Endodermal cell (in vitro differentiated cells): ENCODE results near the gene ZC3H7A. TPM values are rescaled to one million over a fixed set of nuclear protein-coding genes. Genes with fewer than 3 reads are reported as not detected.

Experiments used
- DNase-seq: peaks from one replicate; pipeline ENCODE4 v3.0.0-alpha.2; 2017
- H3K27ac ChIP-seq: 2 replicates; pipeline ENCODE4 v1.5.1; 2013; ENCODE audit warnings: mild to moderate bottlenecking, low read depth, low read length, moderate library complexity
- H3K27me3 ChIP-seq: 2 replicates; pipeline ENCODE4 v1.6.1; 2013; ENCODE audit warnings: mild to moderate bottlenecking, low read length, moderate library complexity; ENCODE audit not compliant: insufficient read depth, control insufficient read depth, poor library complexity, severe bottlenecking
- H3K36me3 ChIP-seq: 2 replicates; pipeline ENCODE4 v1.7.0; 2013; ENCODE audit warnings: mild to moderate bottlenecking, low read length, moderate library complexity; ENCODE audit not compliant: control insufficient read depth, insufficient read depth
- H3K4me1 ChIP-seq: one replicate; pipeline ENCODE4 v1.7.0; 2013; ENCODE audit warnings: low read length; ENCODE audit not compliant: control insufficient read depth, insufficient read depth
- H3K4me3 ChIP-seq: 2 replicates; pipeline ENCODE4 v1.5.1; 2013; ENCODE audit warnings: mild to moderate bottlenecking, low read length, moderate library complexity
- H3K9ac ChIP-seq: 2 replicates; pipeline ENCODE4 v1.6.1; 2013; ENCODE audit warnings: mild to moderate bottlenecking, low read length, moderate library complexity; ENCODE audit not compliant: poor library complexity, severe bottlenecking; ENCODE audit errors: extremely low read depth
- H3K9me3 ChIP-seq: 2 replicates; pipeline ENCODE4 v1.6.1; 2013; ENCODE audit warnings: mild to moderate bottlenecking, low read length, moderate library complexity; ENCODE audit not compliant: control insufficient read depth
- H3K27ac Mint-ChIP-seq: 2 replicates; pipeline ENCODE4 v1.8.0; 2020; ENCODE audit warnings: mixed read lengths
- H3K27me3 Mint-ChIP-seq: 2 replicates; pipeline ENCODE4 v1.8.0; 2021; ENCODE audit warnings: mild to moderate bottlenecking, mixed read lengths; ENCODE audit not compliant: insufficient read depth
- H3K36me3 Mint-ChIP-seq: 2 replicates; pipeline ENCODE4 v1.8.0; 2020; ENCODE audit warnings: low read depth, mixed read lengths
- H3K4me1 Mint-ChIP-seq: 2 replicates; pipeline ENCODE4 v1.8.0; 2020; ENCODE audit warnings: mixed read lengths
- H3K4me3 Mint-ChIP-seq: 2 replicates; pipeline ENCODE4 v1.8.0; 2020; ENCODE audit warnings: mild to moderate bottlenecking, moderate library complexity, mixed read lengths
- H3K9me3 Mint-ChIP-seq: 2 replicates; pipeline ENCODE4 v1.8.0; 2020; ENCODE audit warnings: mild to moderate bottlenecking, mixed read lengths
- WGBS, 2 experiments: methylation state at CpG; one replicate each; pipeline versions ENCODE4 v1.1.5 to v1.1.7; 2013; ENCODE audit warnings: missing lambda C conversion rate in 2 of 2, mixed read lengths in 1 of 2; ENCODE audit not compliant: insufficient coverage in 1 of 2, insufficient read length in 1 of 2; 5-methylcytosine and 5-hydroxymethylcytosine counted together
- total RNA-seq, 2 donors: library from RNA; stranded (reverse); fragmentation: NEBNext Ultra II Directional in 1 of 2; extraction: Animal tissue kit (Norgen Biotek cat#: 25700) in 1 of 2; gene quantifications; 2 replicates in 1 of 2; 3 replicates in 1 of 2; pipeline ENCODE4 v1.2.1, GENCODE V29; 2021
- TF ChIP-seq, protein P1 (sequence below): fragments of 200-600 bp; sonication (generic); conservative IDR thresholded peaks from 2 replicates; pipeline ENCODE4 v1.5.0; 2021; ENCODE audit warnings: antibody characterized with exemption, mild to moderate bottlenecking

The ZC3H7A gene
- total RNA-seq, 2 donors from 2014 or later: 37.7 to 38.5 TPM

DNA sequence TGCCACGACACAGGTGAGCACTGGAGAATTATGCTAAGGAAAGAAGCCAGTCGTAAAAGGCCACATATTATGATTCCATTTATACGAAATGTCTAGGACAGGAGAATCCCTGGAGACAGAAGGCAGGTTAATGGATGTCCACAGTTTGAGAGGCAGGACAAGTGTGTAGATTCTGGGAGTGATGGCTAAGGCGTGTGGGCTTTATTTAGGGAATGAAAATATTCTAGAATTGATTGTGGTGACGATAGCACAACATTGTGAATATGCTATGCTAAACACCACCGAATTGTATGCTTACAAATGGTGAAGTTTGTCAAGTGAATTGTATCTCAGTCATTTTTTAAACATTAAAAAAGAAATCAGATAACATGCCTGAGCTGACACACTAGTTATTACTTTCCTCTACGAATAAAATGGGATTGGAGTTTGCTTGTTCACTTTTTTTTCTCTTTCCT, 49.1 kb downstream of the ZC3H7A start:
- H3K4me3 Mint-ChIP-seq: peak overlapping the region; percentile 2
- H3K36me3 ChIP-seq: peaks cover 36% of the 10 kb centered on the region
- no peaks in the 10 kb centered on the region for H3K27me3 ChIP-seq
- no peaks in the 10 kb centered on the region for H3K9me3 Mint-ChIP-seq
- peaks cover 30% of the 10 kb centered on the region for H3K36me3 Mint-ChIP-seq
- peak overlapping the region; percentile 72 for H3K27ac Mint-ChIP-seq
- no peaks in the 10 kb centered on the region for H3K9me3 ChIP-seq
- H3K4me1 ChIP-seq: no peaks in the 10 kb centered on the region
- H3K4me1 Mint-ChIP-seq: peaks cover 9% of the 10 kb centered on the region
- H3K9ac ChIP-seq: no peak overlapping the region
- no peak overlapping the region for H3K27ac ChIP-seq
- no peaks in the 10 kb centered on the region for H3K27me3 Mint-ChIP-seq
- no peak for DNase-seq
- TF ChIP-seq, protein P1, sequence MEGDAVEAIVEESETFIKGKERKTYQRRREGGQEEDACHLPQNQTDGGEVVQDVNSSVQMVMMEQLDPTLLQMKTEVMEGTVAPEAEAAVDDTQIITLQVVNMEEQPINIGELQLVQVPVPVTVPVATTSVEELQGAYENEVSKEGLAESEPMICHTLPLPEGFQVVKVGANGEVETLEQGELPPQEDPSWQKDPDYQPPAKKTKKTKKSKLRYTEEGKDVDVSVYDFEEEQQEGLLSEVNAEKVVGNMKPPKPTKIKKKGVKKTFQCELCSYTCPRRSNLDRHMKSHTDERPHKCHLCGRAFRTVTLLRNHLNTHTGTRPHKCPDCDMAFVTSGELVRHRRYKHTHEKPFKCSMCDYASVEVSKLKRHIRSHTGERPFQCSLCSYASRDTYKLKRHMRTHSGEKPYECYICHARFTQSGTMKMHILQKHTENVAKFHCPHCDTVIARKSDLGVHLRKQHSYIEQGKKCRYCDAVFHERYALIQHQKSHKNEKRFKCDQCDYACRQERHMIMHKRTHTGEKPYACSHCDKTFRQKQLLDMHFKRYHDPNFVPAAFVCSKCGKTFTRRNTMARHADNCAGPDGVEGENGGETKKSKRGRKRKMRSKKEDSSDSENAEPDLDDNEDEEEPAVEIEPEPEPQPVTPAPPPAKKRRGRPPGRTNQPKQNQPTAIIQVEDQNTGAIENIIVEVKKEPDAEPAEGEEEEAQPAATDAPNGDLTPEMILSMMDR: no peak
- WGBS, 2 experiments: 95 to 100% methylated on average over 5 to 7 of the region's 7 CpGs
- H3K4me3 ChIP-seq: no peak overlapping the region

DNA sequence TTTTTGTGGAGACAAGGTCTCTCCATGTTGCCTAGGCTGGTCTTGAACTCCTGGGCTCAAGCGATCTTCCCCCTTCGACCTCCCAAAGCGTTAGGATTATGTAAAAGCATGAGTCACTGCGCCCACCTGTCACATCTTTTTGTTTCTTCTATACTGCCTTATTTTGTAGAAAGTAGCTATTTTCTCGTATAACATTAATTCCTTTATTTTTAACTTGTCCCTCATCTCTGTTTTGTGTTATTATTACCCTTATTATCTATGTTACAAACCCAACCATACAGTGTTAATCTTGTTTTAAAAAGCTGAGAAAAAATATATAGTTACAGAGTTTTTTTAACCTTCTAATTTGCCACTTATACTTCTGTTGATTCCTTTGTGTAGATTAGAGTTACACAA, 53.0 kb downstream of the ZC3H7A start:
- TF ChIP-seq, protein P1: no peak
- no peak overlapping the region for H3K27ac ChIP-seq
- H3K9me3 ChIP-seq: no peaks in the 10 kb centered on the region
- Mint-ChIP-seq H3K9me3 (no peaks in the 10 kb centered on the region), H3K4me1 (peaks cover 26% of the 10 kb centered on the region), H3K36me3 (peaks cover 11% of the 10 kb centered on the region), H3K27ac (no peak overlapping the region), H3K27me3 (no peaks in the 10 kb centered on the region), H3K4me3 (peak overlapping the region; percentile 84)
- H3K27me3 ChIP-seq: no peaks in the 10 kb centered on the region
- no peak overlapping the region for H3K4me3 ChIP-seq
- H3K36me3 ChIP-seq: peaks cover 2% of the 10 kb centered on the region
- DNase-seq: no peak
- H3K4me1 ChIP-seq: peaks cover 9% of the 10 kb centered on the region
- WGBS, 2 experiments: 86 to 87% methylated on average over 4 to 5 of the region's 5 CpGs
- no peak overlapping the region for H3K9ac ChIP-seq

DNA sequence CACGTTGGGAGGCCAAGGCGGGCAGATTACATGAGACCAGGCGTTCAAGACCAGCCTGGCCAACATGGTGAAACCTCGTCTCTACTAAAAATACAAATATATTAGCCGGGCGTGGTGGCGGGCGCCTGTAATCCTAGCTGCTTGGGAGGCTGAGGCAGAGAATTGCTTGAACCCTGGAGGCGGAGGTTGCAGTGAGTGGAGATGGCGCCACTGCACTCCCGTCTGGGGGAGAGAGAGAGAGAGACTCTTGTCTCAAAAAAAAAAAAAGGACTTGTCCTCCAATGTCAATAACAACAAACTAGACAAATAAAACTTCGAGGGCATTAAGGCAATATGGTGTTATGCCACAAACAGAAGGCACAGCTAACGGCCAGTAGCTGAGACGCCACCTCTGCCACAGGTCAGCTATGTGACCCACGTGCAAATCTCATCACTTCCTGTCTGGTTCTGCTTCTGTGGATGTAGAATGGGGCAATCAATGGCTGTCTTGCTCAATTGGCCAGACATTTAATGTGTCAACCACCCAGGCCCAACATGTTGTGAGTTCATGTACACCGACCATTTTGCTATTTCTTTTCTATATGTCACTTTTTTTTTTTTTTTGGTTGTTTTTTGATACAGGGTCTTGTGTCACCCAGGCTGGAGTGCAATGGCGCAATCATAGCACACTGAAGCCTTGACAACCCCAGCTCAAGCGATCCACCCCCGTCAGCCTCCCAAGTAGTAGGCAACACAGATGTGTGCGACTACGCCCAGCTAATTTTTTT, 53.6 kb downstream of the ZC3H7A start:
- H3K27me3 Mint-ChIP-seq: no peaks in the 10 kb centered on the region
- peak overlapping the region; percentile 84 for H3K4me3 Mint-ChIP-seq
- Histone ChIP-seq H3K9me3 (no peaks in the 10 kb centered on the region), H3K27me3 (no peaks in the 10 kb centered on the region), H3K4me3 (peak overlapping the region; percentile 92), H3K9ac (peak overlapping the region; percentile 86), H3K4me1 (peaks cover 9% of the 10 kb centered on the region), H3K36me3 (peaks cover under 1% of the 10 kb centered on the region), H3K27ac (no peak overlapping the region)
- no peaks in the 10 kb centered on the region for H3K9me3 Mint-ChIP-seq
- peaks cover 26% of the 10 kb centered on the region for H3K4me1 Mint-ChIP-seq
- peak overlapping the region; percentile 96 for H3K27ac Mint-ChIP-seq
- no peak for DNase-seq
- peaks cover 14% of the 10 kb centered on the region for H3K36me3 Mint-ChIP-seq
- 72 to 89% methylated on average over 7 to 19 of the region's 21 CpGs for WGBS, 2 experiments
- TF ChIP-seq, protein P1: no peak
